ENCODE results near the gene NELL1.

NELL1 gene

DNA sequence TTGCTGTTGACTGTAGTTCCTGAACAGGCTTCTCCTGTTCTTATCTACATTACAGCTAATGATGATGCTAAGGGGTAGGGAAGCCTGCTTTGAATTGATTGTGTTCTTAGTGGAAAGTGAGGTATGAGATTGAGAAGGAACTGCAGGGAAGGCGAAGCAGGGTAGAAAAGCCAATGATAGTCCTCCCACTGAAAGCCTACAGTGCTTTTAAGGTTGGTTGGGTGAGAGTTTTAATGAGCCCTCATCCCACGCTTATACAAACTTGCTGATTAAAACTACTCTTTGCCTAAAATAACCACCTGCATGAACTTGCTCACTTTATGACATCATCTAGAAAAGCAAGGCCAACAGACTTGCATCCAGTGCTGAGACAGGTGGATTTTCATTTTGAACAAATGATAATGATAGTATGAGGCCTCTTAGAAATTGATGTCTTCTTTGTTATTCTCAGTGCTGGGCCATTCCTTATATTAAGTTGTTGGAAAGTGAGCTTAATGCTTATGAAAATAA lies 891.1 kb downstream of the NELL1 start:
- TF ChIP-seq OSR1 (CRISPR knock-in tag; IDR thresholded peaks at IDR 0.05), result no peak
- no peak for TF ChIP-seq RARB (CRISPR knock-in tag; IDR thresholded peaks at IDR 0.05)
- TF ChIP-seq, protein P1, sequence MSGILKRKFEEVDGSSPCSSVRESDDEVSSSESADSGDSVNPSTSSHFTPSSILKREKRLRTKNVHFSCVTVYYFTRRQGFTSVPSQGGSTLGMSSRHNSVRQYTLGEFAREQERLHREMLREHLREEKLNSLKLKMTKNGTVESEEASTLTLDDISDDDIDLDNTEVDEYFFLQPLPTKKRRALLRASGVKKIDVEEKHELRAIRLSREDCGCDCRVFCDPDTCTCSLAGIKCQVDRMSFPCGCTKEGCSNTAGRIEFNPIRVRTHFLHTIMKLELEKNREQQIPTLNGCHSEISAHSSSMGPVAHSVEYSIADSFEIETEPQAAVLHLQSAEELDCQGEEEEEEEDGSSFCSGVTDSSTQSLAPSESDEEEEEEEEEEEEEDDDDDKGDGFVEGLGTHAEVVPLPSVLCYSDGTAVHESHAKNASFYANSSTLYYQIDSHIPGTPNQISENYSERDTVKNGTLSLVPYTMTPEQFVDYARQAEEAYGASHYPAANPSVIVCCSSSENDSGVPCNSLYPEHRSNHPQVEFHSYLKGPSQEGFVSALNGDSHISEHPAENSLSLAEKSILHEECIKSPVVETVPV (CRISPR knock-in tag; IDR thresholded peaks at IDR 0.05), result no peak
- TF ChIP-seq ZNF70 (CRISPR knock-in tag; IDR thresholded peaks at IDR 0.05), result no peak
- TF ChIP-seq TOX (CRISPR knock-in tag; IDR thresholded peaks at IDR 0.05; ENCODE audit: borderline replicate concordance), result no peak
- TF ChIP-seq, protein P2, sequence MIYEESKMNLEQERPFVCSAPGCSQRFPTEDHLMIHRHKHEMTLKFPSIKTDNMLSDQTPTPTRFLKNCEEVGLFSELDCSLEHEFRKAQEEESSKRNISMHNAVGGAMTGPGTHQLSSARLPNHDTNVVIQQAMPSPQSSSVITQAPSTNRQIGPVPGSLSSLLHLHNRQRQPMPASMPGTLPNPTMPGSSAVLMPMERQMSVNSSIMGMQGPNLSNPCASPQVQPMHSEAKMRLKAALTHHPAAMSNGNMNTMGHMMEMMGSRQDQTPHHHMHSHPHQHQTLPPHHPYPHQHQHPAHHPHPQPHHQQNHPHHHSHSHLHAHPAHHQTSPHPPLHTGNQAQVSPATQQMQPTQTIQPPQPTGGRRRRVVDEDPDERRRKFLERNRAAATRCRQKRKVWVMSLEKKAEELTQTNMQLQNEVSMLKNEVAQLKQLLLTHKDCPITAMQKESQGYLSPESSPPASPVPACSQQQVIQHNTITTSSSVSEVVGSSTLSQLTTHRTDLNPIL (CRISPR knock-in tag; IDR thresholded peaks at IDR 0.05; ENCODE audit: low read depth), result no peak
- no peak for TF ChIP-seq ZNF8 (CRISPR knock-in tag; IDR thresholded peaks at IDR 0.05)
- no peak for TF ChIP-seq ZC3H10 (CRISPR knock-in tag; IDR thresholded peaks at IDR 0.05)
- TF ChIP-seq SNAI2 (CRISPR knock-in tag; IDR thresholded peaks at IDR 0.05), result no peak
- TF ChIP-seq TCF4 (CRISPR knock-in tag; IDR thresholded peaks at IDR 0.05; ENCODE audit: borderline replicate concordance), result no peak
- no peak for TF ChIP-seq BACH2 (CRISPR knock-in tag; IDR thresholded peaks at IDR 0.05; ENCODE audit: borderline replicate concordance)
- no peak for TF ChIP-seq GLIS3 (CRISPR knock-in tag; IDR thresholded peaks at IDR 0.05)
- no peak for TF ChIP-seq CSDC2 (CRISPR knock-in tag; IDR thresholded peaks at IDR 0.05)
- TF ChIP-seq ZNF565 (CRISPR knock-in tag; conservative IDR thresholded peaks at IDR 0.05; ENCODE audit: low read depth), result no peak
- TF ChIP-seq ARNTL (CRISPR knock-in tag; IDR thresholded peaks at IDR 0.05; ENCODE audit: borderline replicate concordance, low read depth), result no peak
- TF ChIP-seq ZFP30 (CRISPR knock-in tag; IDR thresholded peaks at IDR 0.05), result no peak
- ATAC-seq, result no peak

DNA sequence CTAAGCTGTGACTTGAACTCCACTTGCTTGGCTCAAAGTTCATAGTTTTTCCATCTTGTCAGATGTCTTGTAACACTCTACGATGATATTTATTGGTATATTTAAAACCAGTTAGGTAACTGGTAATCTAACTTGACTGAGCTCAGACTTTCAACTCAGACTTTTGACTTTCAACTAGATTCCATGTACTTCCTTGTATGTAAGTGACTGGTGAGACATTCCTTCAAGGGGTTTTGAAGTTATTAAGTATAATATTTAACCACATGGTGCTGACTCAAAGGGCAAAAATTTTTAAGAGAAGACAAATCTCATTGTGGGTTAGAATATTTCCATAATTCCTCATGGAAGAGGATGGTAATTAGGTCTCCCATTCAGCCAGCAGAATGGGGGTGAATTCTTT lies 892.2 kb downstream of the NELL1 start:
- ATAC-seq, result no peak
- TF ChIP-seq, protein P3, sequence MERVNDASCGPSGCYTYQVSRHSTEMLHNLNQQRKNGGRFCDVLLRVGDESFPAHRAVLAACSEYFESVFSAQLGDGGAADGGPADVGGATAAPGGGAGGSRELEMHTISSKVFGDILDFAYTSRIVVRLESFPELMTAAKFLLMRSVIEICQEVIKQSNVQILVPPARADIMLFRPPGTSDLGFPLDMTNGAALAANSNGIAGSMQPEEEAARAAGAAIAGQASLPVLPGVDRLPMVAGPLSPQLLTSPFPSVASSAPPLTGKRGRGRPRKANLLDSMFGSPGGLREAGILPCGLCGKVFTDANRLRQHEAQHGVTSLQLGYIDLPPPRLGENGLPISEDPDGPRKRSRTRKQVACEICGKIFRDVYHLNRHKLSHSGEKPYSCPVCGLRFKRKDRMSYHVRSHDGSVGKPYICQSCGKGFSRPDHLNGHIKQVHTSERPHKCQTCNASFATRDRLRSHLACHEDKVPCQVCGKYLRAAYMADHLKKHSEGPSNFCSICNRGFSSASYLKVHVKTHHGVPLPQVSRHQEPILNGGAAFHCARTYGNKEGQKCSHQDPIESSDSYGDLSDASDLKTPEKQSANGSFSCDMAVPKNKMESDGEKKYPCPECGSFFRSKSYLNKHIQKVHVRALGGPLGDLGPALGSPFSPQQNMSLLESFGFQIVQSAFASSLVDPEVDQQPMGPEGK (CRISPR knock-in tag; IDR thresholded peaks at IDR 0.05; ENCODE audit: borderline replicate concordance), result peak; percentile 41; the same call in 1 of the 2 replicates
- TF ChIP-seq ISL1 (CRISPR knock-in tag; IDR thresholded peaks at IDR 0.05), result peak; percentile 45; the same call in 1 of the 2 replicates
- no peak for TF ChIP-seq ZNF8 (CRISPR knock-in tag; IDR thresholded peaks at IDR 0.05)

DNA sequence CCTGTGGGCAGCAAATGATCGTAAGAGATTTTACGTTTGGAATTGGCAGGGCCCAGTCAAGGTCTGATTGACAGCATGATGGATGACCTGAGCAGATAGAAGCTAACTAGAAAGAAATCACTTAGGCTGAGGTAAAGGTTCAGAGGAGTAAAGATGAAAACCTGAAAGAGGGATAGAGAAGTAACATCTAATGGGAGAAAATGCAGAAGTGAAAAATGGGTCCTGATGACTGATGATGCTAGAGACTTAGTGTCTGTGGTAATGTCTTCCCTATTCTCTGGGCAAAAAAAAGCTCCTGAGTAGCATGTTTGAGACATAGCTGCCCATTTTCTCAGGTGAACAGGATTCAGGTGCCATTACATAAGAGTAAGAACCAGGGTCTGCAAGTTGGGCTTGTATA lies 894.7 kb downstream of the NELL1 start:
- no peak for ATAC-seq
- TF ChIP-seq ZC3H10 (CRISPR knock-in tag; IDR thresholded peaks at IDR 0.05), result no peak
- no peak for TF ChIP-seq ZNF70 (CRISPR knock-in tag; IDR thresholded peaks at IDR 0.05)
- TF ChIP-seq ZNF565 (CRISPR knock-in tag; conservative IDR thresholded peaks at IDR 0.05; ENCODE audit: low read depth), result no peak
- TF ChIP-seq SNAI2 (CRISPR knock-in tag; IDR thresholded peaks at IDR 0.05), result no peak

DNA sequence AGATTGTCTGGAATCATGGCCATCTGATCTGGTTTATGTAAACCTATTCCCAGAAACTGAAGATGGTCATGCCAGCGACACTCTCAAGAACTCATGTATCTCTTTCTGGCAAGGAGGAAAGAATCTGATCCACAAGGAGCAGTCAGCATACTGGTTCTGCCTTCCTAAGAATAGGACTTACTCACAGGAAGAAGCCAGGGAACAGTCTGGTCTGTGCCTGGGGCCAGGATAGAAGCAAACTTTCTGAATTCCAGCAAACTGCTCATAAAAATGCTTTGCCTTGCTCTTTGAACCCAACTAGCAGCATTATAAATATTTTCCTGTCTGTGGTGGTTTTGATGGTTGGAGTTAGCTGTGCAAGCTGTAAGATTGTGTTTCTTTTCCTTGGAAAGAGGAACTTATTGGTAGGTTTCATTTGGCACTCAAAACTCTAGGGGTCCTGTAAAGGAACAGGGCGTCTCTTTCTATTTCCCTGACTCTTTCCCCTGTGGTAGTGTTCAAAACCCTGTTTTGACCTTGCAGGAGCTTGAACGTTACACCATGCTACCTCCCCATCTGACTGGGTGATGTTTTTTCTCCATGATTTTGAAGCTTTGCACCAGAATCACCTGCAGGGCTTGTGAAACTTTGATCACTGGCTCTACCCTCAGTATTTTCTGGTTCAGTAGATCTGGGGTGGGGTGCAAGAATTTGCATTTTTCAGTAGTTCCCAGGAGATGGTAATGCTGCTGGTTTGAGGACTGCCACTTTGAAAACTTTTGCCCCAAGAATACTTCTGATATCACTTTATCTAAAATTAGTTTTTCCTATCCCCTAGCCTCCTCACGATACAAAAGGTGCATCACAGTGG lies 895.7 kb downstream of the NELL1 start:
- no peak for ATAC-seq
- no peak for TF ChIP-seq TOX (CRISPR knock-in tag; IDR thresholded peaks at IDR 0.05; ENCODE audit: borderline replicate concordance)
- no peak for TF ChIP-seq ZC3H10 (CRISPR knock-in tag; IDR thresholded peaks at IDR 0.05)
- TF ChIP-seq, protein P4, sequence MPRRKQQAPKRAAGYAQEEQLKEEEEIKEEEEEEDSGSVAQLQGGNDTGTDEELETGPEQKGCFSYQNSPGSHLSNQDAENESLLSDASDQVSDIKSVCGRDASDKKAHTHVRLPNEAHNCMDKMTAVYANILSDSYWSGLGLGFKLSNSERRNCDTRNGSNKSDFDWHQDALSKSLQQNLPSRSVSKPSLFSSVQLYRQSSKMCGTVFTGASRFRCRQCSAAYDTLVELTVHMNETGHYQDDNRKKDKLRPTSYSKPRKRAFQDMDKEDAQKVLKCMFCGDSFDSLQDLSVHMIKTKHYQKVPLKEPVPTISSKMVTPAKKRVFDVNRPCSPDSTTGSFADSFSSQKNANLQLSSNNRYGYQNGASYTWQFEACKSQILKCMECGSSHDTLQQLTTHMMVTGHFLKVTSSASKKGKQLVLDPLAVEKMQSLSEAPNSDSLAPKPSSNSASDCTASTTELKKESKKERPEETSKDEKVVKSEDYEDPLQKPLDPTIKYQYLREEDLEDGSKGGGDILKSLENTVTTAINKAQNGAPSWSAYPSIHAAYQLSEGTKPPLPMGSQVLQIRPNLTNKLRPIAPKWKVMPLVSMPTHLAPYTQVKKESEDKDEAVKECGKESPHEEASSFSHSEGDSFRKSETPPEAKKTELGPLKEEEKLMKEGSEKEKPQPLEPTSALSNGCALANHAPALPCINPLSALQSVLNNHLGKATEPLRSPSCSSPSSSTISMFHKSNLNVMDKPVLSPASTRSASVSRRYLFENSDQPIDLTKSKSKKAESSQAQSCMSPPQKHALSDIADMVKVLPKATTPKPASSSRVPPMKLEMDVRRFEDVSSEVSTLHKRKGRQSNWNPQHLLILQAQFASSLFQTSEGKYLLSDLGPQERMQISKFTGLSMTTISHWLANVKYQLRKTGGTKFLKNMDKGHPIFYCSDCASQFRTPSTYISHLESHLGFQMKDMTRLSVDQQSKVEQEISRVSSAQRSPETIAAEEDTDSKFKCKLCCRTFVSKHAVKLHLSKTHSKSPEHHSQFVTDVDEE (CRISPR knock-in tag; IDR thresholded peaks at IDR 0.05), result no peak
- TF ChIP-seq ZFP3 (CRISPR knock-in tag; IDR thresholded peaks at IDR 0.05), result no peak
- TF ChIP-seq ARNTL (CRISPR knock-in tag; IDR thresholded peaks at IDR 0.05; ENCODE audit: borderline replicate concordance, low read depth), result no peak
- TF ChIP-seq ZNF565 (CRISPR knock-in tag; conservative IDR thresholded peaks at IDR 0.05; ENCODE audit: low read depth), result no peak
- TF ChIP-seq ESRRG (CRISPR knock-in tag; IDR thresholded peaks at IDR 0.05), result no peak
- no peak for TF ChIP-seq ZNF8 (CRISPR knock-in tag; IDR thresholded peaks at IDR 0.05)
- TF ChIP-seq, protein P3 (CRISPR knock-in tag; IDR thresholded peaks at IDR 0.05; ENCODE audit: borderline replicate concordance), result no peak
- TF ChIP-seq CSDC2 (CRISPR knock-in tag; IDR thresholded peaks at IDR 0.05), result no peak
- TF ChIP-seq, protein P5, sequence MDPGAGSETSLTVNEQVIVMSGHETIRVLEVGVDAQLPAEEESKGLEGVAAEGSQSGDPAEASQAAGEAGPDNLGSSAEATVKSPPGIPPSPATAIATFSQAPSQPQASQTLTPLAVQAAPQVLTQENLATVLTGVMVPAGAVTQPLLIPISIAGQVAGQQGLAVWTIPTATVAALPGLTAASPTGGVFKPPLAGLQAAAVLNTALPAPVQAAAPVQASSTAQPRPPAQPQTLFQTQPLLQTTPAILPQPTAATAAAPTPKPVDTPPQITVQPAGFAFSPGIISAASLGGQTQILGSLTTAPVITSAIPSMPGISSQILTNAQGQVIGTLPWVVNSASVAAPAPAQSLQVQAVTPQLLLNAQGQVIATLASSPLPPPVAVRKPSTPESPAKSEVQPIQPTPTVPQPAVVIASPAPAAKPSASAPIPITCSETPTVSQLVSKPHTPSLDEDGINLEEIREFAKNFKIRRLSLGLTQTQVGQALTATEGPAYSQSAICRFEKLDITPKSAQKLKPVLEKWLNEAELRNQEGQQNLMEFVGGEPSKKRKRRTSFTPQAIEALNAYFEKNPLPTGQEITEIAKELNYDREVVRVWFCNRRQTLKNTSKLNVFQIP (CRISPR knock-in tag; IDR thresholded peaks at IDR 0.05; ENCODE audit: borderline replicate concordance, low read depth), result no peak
- no peak for TF ChIP-seq ZFP30 (CRISPR knock-in tag; IDR thresholded peaks at IDR 0.05)
- TF ChIP-seq PPARA (CRISPR knock-in tag; IDR thresholded peaks at IDR 0.05; ENCODE audit: borderline replicate concordance), result no peak
- no peak for TF ChIP-seq GLIS3 (CRISPR knock-in tag; IDR thresholded peaks at IDR 0.05)
- TF ChIP-seq RARB (CRISPR knock-in tag; IDR thresholded peaks at IDR 0.05), result no peak

Data from SK-N-SH treated with all-trans-retinoic acid at 6 μM for 48 hours (cell line).